HepG2 (cell line): ENCODE data around the gene GNAI2. TPM values are rescaled to one million over a fixed set of nuclear protein-coding genes. Genes with fewer than 3 reads are reported as not detected.

Experiments used
- ATAC-seq: fragments of 200-7000 bp; cut with Tn5 transposase; 3 replicates; pipeline ENCODE4 v1.9.1; 2020; ENCODE audit warnings: mild to moderate bottlenecking, moderate library complexity
- BruUV-seq: library from RNA; stranded (reverse); fragments of 400-500 nt; replicated peaks from 2 replicates; lab custom pipeline; 2021; lab: Mats Ljungman, UMichigan
- CTCF ChIA-PET: fragments of 300-600 bp; formaldehyde crosslinking; extraction: SDS; loops from one replicate; lab custom pipeline; 2021; ENCODE audit warnings: low total read pairs, inconsistent platforms, low intra/inter-chr PET ratio; lab: Yijun Ruan, JAX
- POLR2A ChIA-PET: fragments of 350-600 bp; sonication (Branson Sonifier 250); formaldehyde crosslinking; loops from one replicate; lab custom pipeline; 2020; ENCODE audit warnings: antibody characterized with exemption, inconsistent platforms; lab: Yijun Ruan, JAX
- DNase-seq: peaks from one replicate; pipeline ENCODE4 v3.0.0-alpha.2; 2015; ENCODE audit warnings: low spot score
- FAIRE-seq: peaks from 3 replicates; lab custom pipeline; 2011; peaks lifted over from hg19 to GRCh38; lab: Jason Lieb, UNC
- H2AFZ ChIP-seq: one replicate; pipeline ENCODE4 v1.6.1; 2011; ENCODE audit warnings: low read length, inconsistent platforms
- H3K27ac ChIP-seq: fragments of 300-600 bp; 3 replicates; pipeline ENCODE4 v1.8.0; 2011; ENCODE audit warnings: mixed run types, mild to moderate bottlenecking, mixed read lengths, low read length, inconsistent platforms; ENCODE audit not compliant: insufficient read depth; ENCODE audit errors: extremely low read length
- H3K27me3 ChIP-seq, 2 experiments: fragments of 200-600 bp in 1 of 2; 2 replicates in 1 of 2; 3 replicates in 1 of 2; pipeline versions ENCODE4 v1.6.0 to v1.8.0; 2011; ENCODE audit warnings: low read length in 2 of 2, mild to moderate bottlenecking in 2 of 2, moderate library complexity in 2 of 2, inconsistent platforms in 1 of 2; ENCODE audit not compliant: insufficient read depth in 2 of 2, control insufficient read depth in 1 of 2
- H3K36me3 ChIP-seq, 2 experiments: fragments of 200-600 bp in 1 of 2; replicated peaks in 1 of 2; 2 replicates in 1 of 2; 3 replicates in 1 of 2; pipeline versions ENCODE4 v1.5.1 to v1.8.0; 2011; ENCODE audit warnings: low read length in 2 of 2, inconsistent platforms in 1 of 2; ENCODE audit not compliant: insufficient read depth in 2 of 2, control insufficient read depth in 1 of 2
- H3K4me1 ChIP-seq: 2 replicates; pipeline ENCODE4 v1.5.1; 2012; ENCODE audit warnings: low read length, inconsistent platforms; ENCODE audit not compliant: insufficient read depth
- H3K4me2 ChIP-seq: 2 replicates; pipeline ENCODE4 v1.6.0; 2011; ENCODE audit warnings: low read depth, low read length, inconsistent platforms
- H3K4me3 ChIP-seq, 3 experiments: fragments of 200-600 bp in 1 of 3; sonication (generic), shearing (Covaris generic) in 1 of 3; replicated peaks in 1 of 3; 2 replicates each; pipeline ENCODE4 v1.5.1; 2011 to 2016; ENCODE audit warnings: low read length in 3 of 3, inconsistent platforms in 2 of 3, low read depth in 2 of 3, mild to moderate bottlenecking in 2 of 3, control low read depth in 1 of 3, mixed read lengths in 1 of 3; ENCODE audit not compliant: insufficient read depth in 1 of 3
- H3K79me2 ChIP-seq: one replicate; pipeline ENCODE4 v1.6.1; 2011; ENCODE audit warnings: low read length, inconsistent platforms; ENCODE audit not compliant: insufficient read depth
- H3K9ac ChIP-seq: 2 replicates; pipeline ENCODE4 v1.6.0; 2011; ENCODE audit warnings: mild to moderate bottlenecking, low read depth, low read length, inconsistent platforms; ENCODE audit not compliant: insufficient read depth
- H3K9me3 ChIP-seq: 2 replicates; pipeline ENCODE4 v1.5.1; 2012; ENCODE audit warnings: mild to moderate bottlenecking, low read length
- H4K20me1 ChIP-seq: 2 replicates; pipeline ENCODE4 v1.6.0; 2011; ENCODE audit warnings: inconsistent platforms, mild to moderate bottlenecking, low read length, moderate library complexity; ENCODE audit not compliant: insufficient read depth
- KLF12 ChIP-seq: sonication (generic); formaldehyde crosslinking; IDR thresholded peaks from 2 replicates; pipeline ENCODE4 v1.4.0; 2020; ENCODE audit warnings: missing genetic modification reagents, borderline replicate concordance
- NPAS2 ChIP-seq: sonication (generic); formaldehyde crosslinking; IDR thresholded peaks from 2 replicates; pipeline ENCODE4 v1.8.0; 2022; ENCODE audit warnings: mild to moderate bottlenecking, missing genetic modification reagents, borderline replicate concordance
- RAD51 ChIP-seq: fragments of 450-650 bp; IDR thresholded peaks from 2 replicates; pipeline ENCODE4 v1.6.1; 2016; ENCODE audit warnings: borderline replicate concordance
- ZBTB38 ChIP-seq: sonication (generic); formaldehyde crosslinking; IDR thresholded peaks from 2 replicates; pipeline ENCODE4 v1.5.1; 2020; ENCODE audit warnings: mild to moderate bottlenecking, missing genetic modification reagents
- ZBTB42 ChIP-seq: sonication (generic); formaldehyde crosslinking; IDR thresholded peaks from 2 replicates; pipeline ENCODE4 v1.5.0; 2020; ENCODE audit warnings: mild to moderate bottlenecking, missing genetic modification reagents
- ZFP36L2 ChIP-seq: sonication (generic); formaldehyde crosslinking; IDR thresholded peaks from 2 replicates; pipeline ENCODE4 v1.4.0; 2020; ENCODE audit warnings: missing genetic modification reagents
- ZNF317 ChIP-seq: sonication (generic); formaldehyde crosslinking; IDR thresholded peaks from 2 replicates; pipeline ENCODE4 v1.5.0; 2020; ENCODE audit warnings: mild to moderate bottlenecking, missing genetic modification reagents
- ZNF33A ChIP-seq: sonication (generic); formaldehyde crosslinking; IDR thresholded peaks from 2 replicates; pipeline ENCODE4 v1.5.1; 2020; ENCODE audit warnings: missing genetic modification reagents, mild to moderate bottlenecking, moderate library complexity, borderline replicate concordance
- ZNF431 ChIP-seq: sonication (generic); formaldehyde crosslinking; IDR thresholded peaks from 2 replicates; pipeline ENCODE4 v1.9.0; 2022; ENCODE audit warnings: missing genetic modification reagents, low read depth, mild to moderate bottlenecking, borderline replicate concordance
- ZNF589 ChIP-seq: sonication (generic); formaldehyde crosslinking; conservative IDR thresholded peaks from 2 replicates; pipeline ENCODE4 v1.8.0; 2022; ENCODE audit warnings: mild to moderate bottlenecking, moderate library complexity, missing genetic modification reagents
- ZNF7 ChIP-seq: IDR thresholded peaks from 2 replicates; pipeline ENCODE4 v1.6.1; 2016; ENCODE audit warnings: missing biosample characterization, missing genetic modification reagents
- ZNF709 ChIP-seq: sonication (generic); formaldehyde crosslinking; IDR thresholded peaks from 2 replicates; pipeline ENCODE4 v1.5.0; 2020; ENCODE audit warnings: mild to moderate bottlenecking, missing genetic modification reagents
- ZNF782 ChIP-seq: sonication (generic); formaldehyde crosslinking; IDR thresholded peaks from 2 replicates; pipeline ENCODE4 v1.4.0; 2020; ENCODE audit warnings: missing genetic modification reagents, mild to moderate bottlenecking, borderline replicate concordance
- ZNF839 ChIP-seq: sonication (generic); formaldehyde crosslinking; IDR thresholded peaks from 2 replicates; pipeline ENCODE4 v1.4.0; 2020; ENCODE audit warnings: missing genetic modification reagents, mild to moderate bottlenecking, borderline replicate concordance
- ZNF883 ChIP-seq: sonication (generic); formaldehyde crosslinking; IDR thresholded peaks from 2 replicates; pipeline ENCODE4 v1.5.1; 2020; ENCODE audit warnings: mild to moderate bottlenecking, missing genetic modification reagents; ENCODE audit errors: not compliant biosample characterization
- in situ Hi-C: cut with HindIII; loops from 2 replicates; pipeline ENCODE4 v1.10.0; 2017; ENCODE audit warnings: low pct_unique_long_range_greater_than_20kb; ENCODE audit not compliant: extremely low pct_ligation_motif_present
- intact Hi-C: fragments of 100-400 bp; cut with micrococcal nuclease; formaldehyde crosslinking; loops from one replicate; pipeline ENCODE4 v1.10.0; 2022; ENCODE audit not compliant: unreplicated experiment
- polyA plus RNA-seq, 8 experiments: library from polyadenylated mRNA; depleted of rRNA in 3 of 8; stranded (reverse) in 7 of 8; unstranded in 1 of 8; fragments of >200 nt; fragmentation: Illumina TruSeq in 4 of 8; extraction: Trizol in 4 of 8; gene quantifications; 2 replicates each; pipeline versions ENCODE4 v1.2.1 to v1.2.3, GENCODE V29; 2011 to 2016; ENCODE audit warnings: low read depth in 4 of 8, missing spikeins in 1 of 8, mixed read lengths in 1 of 8; ENCODE audit not compliant: insufficient read depth in 1 of 8
- total RNA-seq, 5 experiments: library from RNA; depleted of rRNA; stranded (reverse); fragments of >200 nt; fragmentation: Illumina TruSeq; extraction: Trizol; gene quantifications; 2 replicates each; pipeline ENCODE4 v1.2.3, GENCODE V29; 2016; ENCODE audit warnings: low read depth in 1 of 5
- TF ChIP-seq, protein P1 (sequence below): sonication (generic); formaldehyde crosslinking; IDR thresholded peaks from 2 replicates; pipeline ENCODE4; 2020; ENCODE audit warnings: missing genetic modification reagents, mild to moderate bottlenecking, borderline replicate concordance
- TF ChIP-seq, protein P2 (sequence below): sonication (generic); formaldehyde crosslinking; IDR thresholded peaks from 2 replicates; pipeline ENCODE4 v1.5.1; 2020; ENCODE audit warnings: missing genetic modification reagents, mild to moderate bottlenecking, borderline replicate concordance

GNAI2 gene
- total and polyA plus RNA-seq, 2 of the 13 experiments (the other 11 are each of a cell fraction or from before 2014, with no cell fraction given): 51.1 to 66.2 TPM

DNA sequence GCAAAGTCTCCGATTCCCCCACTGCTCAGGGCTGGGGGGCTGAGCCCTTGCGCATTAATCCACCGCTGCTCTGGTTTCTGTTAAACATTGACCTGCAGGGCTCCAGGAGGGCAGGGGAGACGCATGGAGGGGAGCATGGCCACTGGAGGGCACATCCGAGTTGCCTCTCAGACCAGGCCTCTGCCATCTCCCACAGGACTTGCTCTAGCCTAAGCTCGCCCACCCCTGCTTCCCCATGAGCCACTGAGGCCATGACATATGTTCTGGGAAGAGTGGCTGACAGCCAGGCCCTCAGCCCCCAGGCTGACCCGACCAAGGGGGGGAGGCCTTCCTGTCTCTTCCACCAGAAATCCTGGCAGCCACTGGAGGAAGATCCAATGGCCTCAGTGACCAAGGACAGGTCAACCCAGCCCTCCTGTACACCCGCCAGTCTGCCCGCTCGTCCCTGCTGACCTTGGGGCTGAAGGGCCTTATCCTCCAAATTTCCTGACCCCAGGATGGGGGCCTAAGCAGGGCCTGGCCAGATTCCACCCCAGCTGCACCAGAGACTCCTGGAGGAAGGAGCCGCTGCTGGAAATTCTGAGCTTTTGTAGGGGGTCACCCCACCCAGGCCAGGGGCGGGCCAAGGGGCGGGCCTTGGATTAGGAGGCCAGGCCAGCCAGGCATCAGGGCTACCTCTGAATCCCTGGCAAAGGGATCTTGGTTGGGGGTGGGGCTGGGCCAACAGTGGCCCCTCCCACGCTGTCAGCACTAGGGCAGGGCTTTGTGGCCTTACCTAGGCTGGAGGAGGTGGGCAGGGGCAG is 67.2 kb downstream of the GNAI2 start, which contains the start of gene HYAL1 (continued):
- no peak for TF ChIP-seq ZNF589
- peak; percentile 84; the same call in 1 of the 2 replicates for TF ChIP-seq ZNF431
- TF ChIP-seq ZNF709: peak; percentile 72; the same call in 1 of the 2 replicates
- TF ChIP-seq, all 625 proteins: peak for 269

DNA sequence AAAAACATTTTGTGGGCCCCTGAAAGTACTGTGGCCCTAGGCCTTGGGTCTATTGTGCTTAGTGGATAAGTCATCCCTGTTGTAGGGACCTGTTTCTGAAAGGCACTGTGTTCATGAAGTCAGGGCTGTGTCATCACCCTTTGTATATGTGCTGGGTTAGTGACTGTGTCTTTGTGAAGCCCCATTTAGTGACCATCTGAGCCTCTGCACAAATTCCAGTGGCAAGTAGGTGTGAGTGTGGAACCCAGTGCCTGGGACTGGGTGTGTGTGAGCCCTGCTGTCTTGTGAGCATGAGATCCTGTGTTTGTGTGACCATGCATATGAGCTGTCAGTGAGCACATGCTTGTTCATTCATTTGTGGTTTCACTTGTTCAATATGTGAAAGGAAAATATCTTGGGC is 68.6 kb downstream of the GNAI2 start:
- FAIRE-seq: peak; percentile 18
- POLR2A ChIA-PET: interaction anchor here (2.1 to 7.9 kb wide), 6 partner anchors 12 to 41 kb away, joined by 9 to 222 read pairs (median 34); partner anchors contain the start of genes HYAL2, IFRD2 and TUSC2

More for the DNA sequence above, 68.6 kb downstream of the GNAI2 start:
- no peak overlapping the region for H2AFZ ChIP-seq
- no peaks in the 10 kb centered on the region; a peak in 1 of 5 replicates for H3K27me3 ChIP-seq
- intact Hi-C loops: loop anchor here (5.0 kb wide), 1 partner anchor 42 kb away; no protein-coding TSS in a partner anchor
- in situ Hi-C loops: no loop called here
- DNase-seq (no peak), ATAC-seq (no peak)
- H3K27ac ChIP-seq: peak overlapping the region; percentile 19
- H3K79me2 ChIP-seq: peaks cover 32% of the 10 kb centered on the region
- H3K4me1 ChIP-seq: peaks cover 52% of the 10 kb centered on the region
- H3K4me2 ChIP-seq: no peak overlapping the region
- no peak overlapping the region for H3K4me3 ChIP-seq
- H4K20me1 ChIP-seq: peaks cover 11% of the 10 kb centered on the region
- no peak overlapping the region for H3K9ac ChIP-seq
- CTCF ChIA-PET: no interaction called here
- no peak for TF ChIP-seq ZNF883 (CRISPR knock-in tag)
- no peak for TF ChIP-seq ZNF317
- no peak for TF ChIP-seq ZBTB42 (CRISPR knock-in tag)
- no peak for TF ChIP-seq KLF12 (CRISPR knock-in tag)
- TF ChIP-seq RAD51: no peak
- TF ChIP-seq ZNF7 (CRISPR knock-in tag): no peak
- no peak for TF ChIP-seq NPAS2
- TF ChIP-seq ZNF782 (CRISPR knock-in tag): no peak
- TF ChIP-seq, protein P1, sequence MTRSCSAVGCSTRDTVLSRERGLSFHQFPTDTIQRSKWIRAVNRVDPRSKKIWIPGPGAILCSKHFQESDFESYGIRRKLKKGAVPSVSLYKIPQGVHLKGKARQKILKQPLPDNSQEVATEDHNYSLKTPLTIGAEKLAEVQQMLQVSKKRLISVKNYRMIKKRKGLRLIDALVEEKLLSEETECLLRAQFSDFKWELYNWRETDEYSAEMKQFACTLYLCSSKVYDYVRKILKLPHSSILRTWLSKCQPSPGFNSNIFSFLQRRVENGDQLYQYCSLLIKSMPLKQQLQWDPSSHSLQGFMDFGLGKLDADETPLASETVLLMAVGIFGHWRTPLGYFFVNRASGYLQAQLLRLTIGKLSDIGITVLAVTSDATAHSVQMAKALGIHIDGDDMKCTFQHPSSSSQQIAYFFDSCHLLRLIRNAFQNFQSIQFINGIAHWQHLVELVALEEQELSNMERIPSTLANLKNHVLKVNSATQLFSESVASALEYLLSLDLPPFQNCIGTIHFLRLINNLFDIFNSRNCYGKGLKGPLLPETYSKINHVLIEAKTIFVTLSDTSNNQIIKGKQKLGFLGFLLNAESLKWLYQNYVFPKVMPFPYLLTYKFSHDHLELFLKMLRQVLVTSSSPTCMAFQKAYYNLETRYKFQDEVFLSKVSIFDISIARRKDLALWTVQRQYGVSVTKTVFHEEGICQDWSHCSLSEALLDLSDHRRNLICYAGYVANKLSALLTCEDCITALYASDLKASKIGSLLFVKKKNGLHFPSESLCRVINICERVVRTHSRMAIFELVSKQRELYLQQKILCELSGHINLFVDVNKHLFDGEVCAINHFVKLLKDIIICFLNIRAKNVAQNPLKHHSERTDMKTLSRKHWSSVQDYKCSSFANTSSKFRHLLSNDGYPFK (CRISPR knock-in tag): no peak
- no peak for TF ChIP-seq ZFP36L2 (CRISPR knock-in tag)
- TF ChIP-seq ZBTB38 (CRISPR knock-in tag): no peak
- no peak for TF ChIP-seq ZNF33A
- TF ChIP-seq ZNF839 (CRISPR knock-in tag): no peak
- TF ChIP-seq, protein P2, sequence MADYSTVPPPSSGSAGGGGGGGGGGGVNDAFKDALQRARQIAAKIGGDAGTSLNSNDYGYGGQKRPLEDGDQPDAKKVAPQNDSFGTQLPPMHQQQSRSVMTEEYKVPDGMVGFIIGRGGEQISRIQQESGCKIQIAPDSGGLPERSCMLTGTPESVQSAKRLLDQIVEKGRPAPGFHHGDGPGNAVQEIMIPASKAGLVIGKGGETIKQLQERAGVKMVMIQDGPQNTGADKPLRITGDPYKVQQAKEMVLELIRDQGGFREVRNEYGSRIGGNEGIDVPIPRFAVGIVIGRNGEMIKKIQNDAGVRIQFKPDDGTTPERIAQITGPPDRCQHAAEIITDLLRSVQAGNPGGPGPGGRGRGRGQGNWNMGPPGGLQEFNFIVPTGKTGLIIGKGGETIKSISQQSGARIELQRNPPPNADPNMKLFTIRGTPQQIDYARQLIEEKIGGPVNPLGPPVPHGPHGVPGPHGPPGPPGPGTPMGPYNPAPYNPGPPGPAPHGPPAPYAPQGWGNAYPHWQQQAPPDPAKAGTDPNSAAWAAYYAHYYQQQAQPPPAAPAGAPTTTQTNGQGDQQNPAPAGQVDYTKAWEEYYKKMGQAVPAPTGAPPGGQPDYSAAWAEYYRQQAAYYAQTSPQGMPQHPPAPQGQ: no peak
- H3K36me3 ChIP-seq: peaks cover 1 to 3% of the 10 kb centered on the region in 2 experiments; a peak in 2 of 5 replicates
- BruUV-seq: no TSS peak
- peaks cover 6% of the 10 kb centered on the region for H3K9me3 ChIP-seq
